Measurements from ENCODE around the gene DHRS4L2.
"Not testable (repeated sequence)": the region's sequence is repeated elsewhere in the genome, so short reads cannot be mapped to it uniquely, and the experiment has no call there.

Gene DHRS4L2

GRCh38 chr14:23974041-23974440 lies 14.7 kb upstream of the DHRS4L2 start:
- DNase-seq = not testable (repeated sequence)

- DNase-seq = not testable (repeated sequence)
These were observed 11.5 kb upstream of the DHRS4L2 start for GRCh38 chr14:23977208-23977607.

- DNase-seq = not testable (repeated sequence)
These were observed 6.5 kb upstream of the DHRS4L2 start for GRCh38 chr14:23981951-23982813.

GRCh38 chr14:23984891-23985602 lies 3.7 kb upstream of the DHRS4L2 start:
- no peak for DNase-seq

- not testable (repeated sequence) for DNase-seq
These were observed 514 bp upstream of the DHRS4L2 start for GRCh38 chr14:23988223-23988606.

GRCh38 chr14:23989734-23990445 lies 1.2 kb downstream of the DHRS4L2 start:
- not testable (repeated sequence) for DNase-seq

- not testable (repeated sequence) for DNase-seq
These were observed 2.2 kb downstream of the DHRS4L2 start for GRCh38 chr14:23990961-23991360.

- DNase-seq = not testable (repeated sequence)
These were observed 4.3 kb downstream of the DHRS4L2 start for GRCh38 chr14:23993042-23993441.

GRCh38 chr14:23996009-23996408 lies 7.3 kb downstream of the DHRS4L2 start:
- DNase-seq = not testable (repeated sequence)

- not testable (repeated sequence) for DNase-seq
These were observed 8.1 kb downstream of the DHRS4L2 start for GRCh38 chr14:23996825-23997224.

- DNase-seq = not testable (repeated sequence)
These were observed 10.9 kb downstream of the DHRS4L2 start for GRCh38 chr14:23999640-24000039.

- not testable (repeated sequence) for DNase-seq
These were observed 12.3 kb downstream of the DHRS4L2 start for GRCh38 chr14:24001078-24001477.

GRCh38 chr14:24001679-24002078 lies 12.9 kb downstream of the DHRS4L2 start:
- not testable (repeated sequence) for DNase-seq

- DNase-seq = not testable (repeated sequence)
These were observed 17.7 kb downstream of the DHRS4L2 start for GRCh38 chr14:24006471-24006816.

- DNase-seq = not testable (repeated sequence)
These were observed 18.3 kb downstream of the DHRS4L2 start for GRCh38 chr14:24006817-24007652.

GRCh38 chr14:24011051-24011450 lies 22.3 kb downstream of the DHRS4L2 start:
- no peak for DNase-seq

- not testable (repeated sequence) for DNase-seq
These were observed 24.1 kb downstream of the DHRS4L2 start for GRCh38 chr14:24012726-24013273.

- DNase-seq = peak; percentile 43
These were observed 25.2 kb downstream of the DHRS4L2 start for GRCh38 chr14:24013654-24014514.

GRCh38 chr14:24015745-24016144 lies 27.0 kb downstream of the DHRS4L2 start:
- DNase-seq = not testable (repeated sequence)

GRCh38 chr14:24018978-24019377 lies 30.2 kb downstream of the DHRS4L2 start:
- DNase-seq = not testable (repeated sequence)

- DNase-seq = not testable (repeated sequence)
These were observed 31.2 kb downstream of the DHRS4L2 start for GRCh38 chr14:24019944-24020343.

Measured in kidney glomerular epithelial cell (primary cell).